Heart left ventricle (tissue), 13 donors: ENCODE results near the gene PROZ.

Experiments
- CTCF ChIP-seq, 12 donors: fragments of 200-600 bp; sonication (generic) in 4 of 12; IDR thresholded peaks; one replicate each; pipeline versions ENCODE4 v1.5.0 to v1.8.0; 2018 to 2022; ENCODE audit warnings: antibody characterized with exemption in 12 of 12, mild to moderate bottlenecking in 5 of 12
- POLR2A ChIP-seq, 2 donors: fragments of 450-650 bp; IDR thresholded peaks; one replicate each; pipeline ENCODE4 v1.6.1; 2017; ENCODE audit warnings: antibody characterized with exemption in 2 of 2, mild to moderate bottlenecking in 2 of 2, moderate library complexity in 2 of 2
- donor health status: ischemic (EF 13 %, LVEDD 7.1; RV severe dilation, severe dysfunction).
- donor health status: DM: no; HTN: yes; CAD: no.
- donor health status: DM: no; HTN: no; CAD: no.
- donor health status: ischemic (EF 25% LVEDD 6.9; RV normal size, moderate dysfunction).
- donor health status: ischemic (EF 25% LVEDD 5.7; RV mildly dilated, moderate dysfunction).
- donor health status: ischemic (EF 35%, LVEDD 5.7; RV mildly dilated, moderate dysfunction).
- donor health status: nonischemic (EF 11% LVEDD 7.7; RV severe dilation, severe dysfunction).
- donor health status: DM: yes; HTN: yes; CAD: no.
- donor health status: PGD.
- donor health status: ischemic (EF 29% LVEDD 5.4; RV normal size, mild dysfunction).
- donor health status: nonischemic (EF 23%, LVEDD 6.1; RV moderate dilation, normal function).

DNA sequence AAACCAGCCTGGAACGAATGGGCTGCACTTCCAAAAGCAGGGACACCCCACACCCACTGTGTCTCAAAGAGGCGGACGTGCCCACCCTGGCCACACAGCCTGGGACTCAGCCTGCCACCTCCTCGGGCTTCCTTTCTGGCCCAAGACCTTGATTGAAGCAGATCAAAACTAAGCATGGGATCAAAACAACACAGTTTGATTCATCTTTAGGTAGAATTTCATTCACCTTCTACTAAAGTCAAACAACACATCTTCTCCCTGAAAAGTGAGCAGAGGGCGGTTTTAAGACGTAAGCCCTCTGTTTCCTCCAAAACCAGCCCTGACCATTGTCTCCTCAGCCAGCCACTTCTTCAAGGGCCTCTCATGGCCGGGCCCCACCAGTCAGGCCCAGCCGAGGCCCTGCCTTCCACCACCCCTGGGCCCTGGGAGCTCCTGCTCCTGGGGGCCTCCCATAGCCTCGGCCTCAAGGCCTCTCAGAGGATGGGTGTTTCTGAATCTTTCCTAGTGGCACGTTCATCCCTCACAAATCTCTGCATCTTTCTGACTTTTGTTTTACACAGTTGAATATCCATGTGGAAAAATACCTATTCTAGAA, 42.1 kb upstream of the PROZ start:
- TF ChIP-seq CTCF (IDR thresholded peaks at IDR 0.05) (no peak), POLR2A (IDR thresholded peaks at IDR 0.05) (no peak)
